H1 (cell line): ENCODE data around the gene PANX1.

Source experiments
- CTCF ChIP-seq, 3 experiments: IDR thresholded peaks; 1 replicate in 2 of 3; 2 replicates in 1 of 3; pipeline versions ENCODE4 v1.5.1 to v1.6.1; 2011; ENCODE audit warnings: low read length in 3 of 3, mild to moderate bottlenecking in 3 of 3, inconsistent platforms in 2 of 3, low read depth in 1 of 3, moderate library complexity in 1 of 3; ENCODE audit not compliant: insufficient read depth in 1 of 3; ENCODE audit errors: control extremely low read depth in 1 of 3
- NRF1 ChIP-seq: IDR thresholded peaks from 2 replicates; pipeline ENCODE4 v1.6.1; 2011; ENCODE audit warnings: mild to moderate bottlenecking, low read depth, low read length, improper control_type of control experiment
- POLR2AphosphoS5 ChIP-seq: IDR thresholded peaks from 2 replicates; pipeline ENCODE4 v1.6.1; 2011; ENCODE audit warnings: low read depth, low read length
- SUZ12 ChIP-seq: fragments of 200-600 bp; sonication (generic); IDR thresholded peaks from 2 replicates; pipeline ENCODE4 v1.6.1; 2012; ENCODE audit warnings: mild to moderate bottlenecking, inconsistent platforms, low read length, moderate library complexity, mixed read lengths

- TF ChIP-seq NRF1 (no peak), POLR2AphosphoS5 (no peak), SUZ12 (no peak), CTCF (IDR thresholded peaks at IDR 0.05; ENCODE audit: control extremely low read depth in 1 of 3, insufficient read depth in 1 of 3, low read depth in 1 of 3, low read length in 3 of 3) (no peak)
Observed at GRCh38 chr11:94184362-94184761, 55.7 kb downstream of the PANX1 start.
